GM12801 (cell line): Measurements from ENCODE around the gene MBNL2.

ENCODE experiments used
- TF ChIP-seq, protein P1 (sequence below): IDR thresholded peaks from one replicate; pipeline ENCODE4 v1.5.1; 2011; ENCODE audit warnings: control low read depth; ENCODE audit not compliant: insufficient read length; ENCODE audit errors: extremely low read depth

Gene MBNL2

DNA sequence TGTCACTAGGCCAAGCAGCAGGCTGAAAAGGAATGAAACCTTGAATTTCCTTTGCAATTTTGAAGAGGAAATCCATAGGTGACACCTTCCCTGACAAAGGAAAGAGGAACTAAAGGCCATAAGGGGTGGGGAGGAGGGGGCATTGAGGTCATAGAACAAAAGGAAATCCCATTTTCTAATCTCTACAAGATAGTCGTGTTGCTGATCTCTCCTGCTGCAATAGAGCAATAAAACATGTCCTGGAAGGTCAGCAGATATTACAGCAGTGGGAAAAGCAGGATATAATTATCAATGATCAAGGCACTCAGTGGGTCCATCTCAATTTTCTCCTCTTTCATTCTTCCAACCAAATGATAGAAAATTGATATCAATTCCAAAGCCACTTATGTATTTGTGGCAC, 191.6 kb downstream of the MBNL2 start:
- TF ChIP-seq, protein P1, sequence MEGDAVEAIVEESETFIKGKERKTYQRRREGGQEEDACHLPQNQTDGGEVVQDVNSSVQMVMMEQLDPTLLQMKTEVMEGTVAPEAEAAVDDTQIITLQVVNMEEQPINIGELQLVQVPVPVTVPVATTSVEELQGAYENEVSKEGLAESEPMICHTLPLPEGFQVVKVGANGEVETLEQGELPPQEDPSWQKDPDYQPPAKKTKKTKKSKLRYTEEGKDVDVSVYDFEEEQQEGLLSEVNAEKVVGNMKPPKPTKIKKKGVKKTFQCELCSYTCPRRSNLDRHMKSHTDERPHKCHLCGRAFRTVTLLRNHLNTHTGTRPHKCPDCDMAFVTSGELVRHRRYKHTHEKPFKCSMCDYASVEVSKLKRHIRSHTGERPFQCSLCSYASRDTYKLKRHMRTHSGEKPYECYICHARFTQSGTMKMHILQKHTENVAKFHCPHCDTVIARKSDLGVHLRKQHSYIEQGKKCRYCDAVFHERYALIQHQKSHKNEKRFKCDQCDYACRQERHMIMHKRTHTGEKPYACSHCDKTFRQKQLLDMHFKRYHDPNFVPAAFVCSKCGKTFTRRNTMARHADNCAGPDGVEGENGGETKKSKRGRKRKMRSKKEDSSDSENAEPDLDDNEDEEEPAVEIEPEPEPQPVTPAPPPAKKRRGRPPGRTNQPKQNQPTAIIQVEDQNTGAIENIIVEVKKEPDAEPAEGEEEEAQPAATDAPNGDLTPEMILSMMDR, result no peak

GRCh38 chr13:97414392-97414791, 192.3 kb downstream of the MBNL2 start:
- TF ChIP-seq, protein P1, result no peak

GRCh38 chr13:97417698-97418097, 195.6 kb downstream of the MBNL2 start:
- TF ChIP-seq, protein P1, result no peak

DNA sequence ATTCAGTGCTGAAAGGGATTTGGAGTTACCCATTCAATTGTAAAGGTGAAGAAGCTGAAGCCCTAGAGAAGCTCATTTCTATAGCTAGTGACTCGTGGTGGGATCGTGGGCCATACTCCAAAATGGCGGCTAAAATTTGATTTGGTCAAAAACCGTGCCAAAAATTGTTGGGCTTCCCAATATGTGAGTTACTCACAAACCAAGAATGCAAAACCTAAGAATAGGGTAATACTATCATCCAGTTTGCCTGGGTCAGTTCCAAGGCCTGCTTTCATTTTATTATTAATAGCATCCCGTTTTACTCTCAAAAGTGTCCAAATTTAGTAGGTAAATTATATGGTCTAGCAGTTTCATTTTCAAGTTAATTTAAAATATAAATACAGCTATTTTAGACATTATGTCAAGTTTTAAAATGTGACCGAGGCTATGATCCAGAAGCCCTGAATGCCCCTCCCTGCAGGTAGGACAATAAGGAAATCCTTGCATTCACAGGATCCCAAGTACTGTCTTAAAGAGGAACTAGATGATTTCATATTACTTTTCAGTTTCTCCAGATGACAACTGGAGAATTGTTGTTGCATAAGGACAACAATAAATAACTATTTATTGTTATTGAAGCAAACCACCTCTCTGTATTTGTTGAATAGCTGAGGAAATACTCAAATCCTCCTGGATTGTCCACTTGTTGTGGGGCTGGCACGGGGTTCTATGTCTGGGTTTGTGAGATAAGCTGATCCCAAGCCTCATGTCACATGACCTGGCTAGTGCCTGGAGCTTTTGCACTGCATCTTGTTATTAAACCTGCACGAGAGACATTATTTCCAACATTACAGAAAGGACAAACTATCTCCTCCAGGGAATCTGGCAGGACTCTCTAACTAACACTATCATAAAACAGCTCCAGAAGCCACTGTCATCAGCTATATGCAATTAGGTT, 200.3 kb downstream of the MBNL2 start:
- TF ChIP-seq, protein P1, result no peak

- TF ChIP-seq, protein P1, result no peak
Observed at GRCh38 chr13:97423300-97424045, 201.3 kb downstream of the MBNL2 start.

- TF ChIP-seq, protein P1, result no peak
Observed at GRCh38 chr13:97425590-97425989, 203.5 kb downstream of the MBNL2 start.

- TF ChIP-seq, protein P1, result no peak
Observed at GRCh38 chr13:97426695-97427094, 204.6 kb downstream of the MBNL2 start.
